GM23338 (cell line): ENCODE data around the gene ENPP1. TPM values are rescaled to one million over a fixed set of nuclear protein-coding genes. Genes with fewer than 3 reads are reported as not detected.

Source experiments
- ATAC-seq: fragments of 200-7000 bp; cut with Tn5 transposase; 3 replicates; pipeline ENCODE4 v1.9.1; 2020
- DNase-seq: peaks from one replicate; pipeline ENCODE4 v3.0.0-alpha.2; 2015; ENCODE audit warnings: low spot score
- H2AFZ ChIP-seq: fragments of 200-600 bp; sonication (generic); 2 replicates; pipeline ENCODE4 v1.8.0; 2016; ENCODE audit warnings: antibody characterized with exemption, mild to moderate bottlenecking, moderate library complexity
- H3F3A ChIP-seq: fragments of 200-600 bp; sonication (generic); replicated peaks from 2 replicates; pipeline ENCODE4 v1.8.0; 2017; ENCODE audit warnings: antibody characterized with exemption, mixed run types, low read depth
- H3K27ac ChIP-seq: fragments of 200-600 bp; sonication (generic); 2 replicates; pipeline ENCODE4 v1.6.1; 2016; ENCODE audit warnings: low read depth
- H3K27me3 ChIP-seq: fragments of 200-600 bp; sonication (generic); 2 replicates; pipeline ENCODE4 v1.8.0; 2016; ENCODE audit warnings: mild to moderate bottlenecking, mixed run types, moderate library complexity; ENCODE audit not compliant: insufficient read depth
- H3K36me3 ChIP-seq: fragments of 200-600 bp; sonication (generic); 2 replicates; pipeline ENCODE4 v1.8.0; 2016; ENCODE audit warnings: mild to moderate bottlenecking; ENCODE audit not compliant: insufficient read depth
- H3K4me1 ChIP-seq: fragments of 200-600 bp; sonication (generic); 2 replicates; pipeline ENCODE4 v1.8.0; 2016; ENCODE audit warnings: mild to moderate bottlenecking, moderate library complexity; ENCODE audit not compliant: insufficient read depth
- H3K4me2 ChIP-seq: fragments of 200-600 bp; sonication (generic); 2 replicates; pipeline ENCODE4 v1.7.1; 2017; ENCODE audit warnings: mixed run types
- H3K4me3 ChIP-seq: fragments of 200-600 bp; sonication (generic); 2 replicates; pipeline ENCODE4 v1.6.1; 2016; ENCODE audit warnings: mixed run types
- H3K79me2 ChIP-seq: fragments of 200-600 bp; sonication (generic); replicated peaks from 2 replicates; pipeline ENCODE4 v1.8.0; 2017; ENCODE audit warnings: mild to moderate bottlenecking; ENCODE audit not compliant: insufficient read depth
- H3K9me2 ChIP-seq: fragments of 200-600 bp; sonication (generic); 2 replicates; pipeline ENCODE4 v1.8.0; 2017; ENCODE audit not compliant: insufficient read depth
- H4K20me1 ChIP-seq: fragments of 200-600 bp; sonication (generic); replicated peaks from 2 replicates; pipeline ENCODE4 v1.8.0; 2017; ENCODE audit warnings: mild to moderate bottlenecking; ENCODE audit not compliant: insufficient read depth
- H3K27ac Mint-ChIP-seq: 2 replicates; pipeline ENCODE4 v1.8.0; 2020; ENCODE audit warnings: inconsistent platforms, mild to moderate bottlenecking, moderate library complexity, mixed read lengths
- H3K27me3 Mint-ChIP-seq: 3 replicates; pipeline ENCODE4 v1.8.0; 2022; ENCODE audit warnings: low read depth, mild to moderate bottlenecking, moderate library complexity, mixed read lengths, inconsistent platforms; ENCODE audit not compliant: insufficient read depth, poor library complexity
- H3K36me3 Mint-ChIP-seq: 3 replicates; pipeline ENCODE4 v1.8.0; 2021; ENCODE audit warnings: low read depth, mild to moderate bottlenecking, inconsistent platforms, moderate library complexity, mixed read lengths
- H3K4me1 Mint-ChIP-seq: 3 replicates; pipeline ENCODE4 v1.8.0; 2020; ENCODE audit warnings: mild to moderate bottlenecking, inconsistent platforms, mixed read lengths
- H3K4me3 Mint-ChIP-seq: 3 replicates; pipeline ENCODE4 v1.8.0; 2021; ENCODE audit warnings: moderate library complexity, mild to moderate bottlenecking, inconsistent platforms, mixed read lengths
- H3K9me3 Mint-ChIP-seq: 3 replicates; pipeline ENCODE4 v1.8.0; 2020; ENCODE audit warnings: moderate library complexity, mild to moderate bottlenecking, inconsistent platforms, mixed read lengths
- CREB1 ChIP-seq: fragments of 250-450 bp; sonication (Bioruptor Pico); IDR thresholded peaks from 2 replicates; pipeline ENCODE4 v1.5.0; 2020; ENCODE audit warnings: low read depth, mild to moderate bottlenecking, moderate library complexity
- EZH2 ChIP-seq: fragments of 200-600 bp; sonication (generic); IDR thresholded peaks from one replicate; pipeline ENCODE4 v1.8.0; 2017; ENCODE audit warnings: antibody characterized with exemption, mild to moderate bottlenecking, low read depth; ENCODE audit not compliant: unreplicated experiment
- JUNB ChIP-seq: IDR thresholded peaks from one replicate; pipeline ENCODE4 v1.6.1; 2016; ENCODE audit warnings: antibody characterized with exemption; ENCODE audit not compliant: unreplicated experiment
- NANOG ChIP-seq: IDR thresholded peaks from 2 replicates; pipeline ENCODE4 v1.6.1; 2016; ENCODE audit warnings: antibody characterized with exemption, borderline replicate concordance
- POLR2AphosphoS5 ChIP-seq: IDR thresholded peaks from 2 replicates; pipeline ENCODE4 v1.6.1; 2016; ENCODE audit warnings: antibody characterized with exemption, low read depth
- STAT1 ChIP-seq: IDR thresholded peaks from one replicate; pipeline ENCODE4 v1.6.1; 2016; ENCODE audit warnings: antibody characterized with exemption; ENCODE audit not compliant: unreplicated experiment
- ZNF114 ChIP-seq: fragments of 250-450 bp; sonication (Bioruptor Pico); IDR thresholded peaks from 2 replicates; pipeline ENCODE4 v1.5.0; 2020; ENCODE audit warnings: mild to moderate bottlenecking, moderate library complexity
- ZNF331 ChIP-seq: fragments of 250-450 bp; sonication (Bioruptor Pico); IDR thresholded peaks from 2 replicates; pipeline ENCODE4 v1.5.0; 2020; ENCODE audit warnings: low read depth, mild to moderate bottlenecking, moderate library complexity
- polyA plus RNA-seq: library from polyadenylated mRNA; unstranded; fragments of >200 nt; fragmentation: Nextera tagmentation; extraction: Ambion mirVana; gene quantifications from 2 replicates; pipeline ENCODE4 v1.2.1, GENCODE V29; 2016
- total RNA-seq: library from RNA; depleted of rRNA; stranded (reverse); fragments of >200 nt; shearing (Covaris generic); gene quantifications from 2 replicates; pipeline ENCODE4 v1.2.3, GENCODE V29; 2014
- TF ChIP-seq, protein P1 (sequence below): IDR thresholded peaks from one replicate; pipeline ENCODE4 v1.6.1; 2018; ENCODE audit warnings: antibody characterized with exemption; ENCODE audit not compliant: unreplicated experiment
- TF ChIP-seq, protein P2 (sequence below), 2 experiments: fragments of 200-600 bp in 1 of 2; sonication (generic) in 1 of 2; conservative IDR thresholded peaks; 2 replicates each; pipeline versions ENCODE4 v1.5.1 to v1.6.1; 2016 to 2017; ENCODE audit warnings: antibody characterized with exemption in 2 of 2, low read depth in 2 of 2, mild to moderate bottlenecking in 2 of 2, moderate library complexity in 1 of 2
- TF ChIP-seq, protein P3 (sequence below): IDR thresholded peaks from 2 replicates; pipeline ENCODE4 v1.6.1; 2016; ENCODE audit warnings: antibody characterized with exemption
- TF ChIP-seq, protein P4 (sequence below): fragments of 250-450 bp; sonication (Bioruptor Pico); IDR thresholded peaks from 2 replicates; pipeline ENCODE4 v1.5.0; 2020; ENCODE audit warnings: mild to moderate bottlenecking, moderate library complexity

ENPP1 gene
- total and polyA plus RNA-seq, 2 experiments from 2014 or later = 17.3 to 46.9 TPM

DNA sequence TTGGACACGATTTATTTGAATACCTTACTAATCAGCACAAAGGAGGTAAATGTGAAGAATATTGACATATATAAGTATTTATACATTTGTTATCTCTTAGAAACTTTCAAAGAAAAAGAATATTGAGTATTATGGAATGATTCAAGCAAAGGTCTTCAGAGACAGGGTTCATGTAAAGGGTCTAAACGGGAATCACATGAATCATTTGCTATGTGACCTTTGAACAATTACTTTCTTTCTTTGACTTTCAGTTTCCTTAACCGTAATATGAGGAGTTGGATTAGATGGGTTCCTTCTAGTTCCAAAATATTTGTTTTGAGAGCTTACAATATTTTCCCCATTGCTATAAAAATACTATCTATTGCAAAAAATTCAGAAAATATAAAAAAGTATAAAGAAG lies 14.3 kb downstream of the ENPP1 start:
- Mint-ChIP-seq H3K4me1 (peaks cover 4% of the 10 kb centered on the region; the same call in 2 of the 3 replicates), H3K9me3 (no peaks in the 10 kb centered on the region), H3K27me3 (no peaks in the 10 kb centered on the region), H3K4me3 (no peak overlapping the region), H3K36me3 (peaks cover 3% of the 10 kb centered on the region; the same call in 1 of the 3 replicates), H3K27ac (no peak overlapping the region)
- TF ChIP-seq CREB1 (CRISPR knock-in tag) (no peak), POLR2AphosphoS5 (no peak), JUNB (no peak), NANOG (no peak), STAT1 (no peak), EZH2 (no peak), ZNF331 (CRISPR knock-in tag) (no peak), ZNF114 (CRISPR knock-in tag) (no peak)
- TF ChIP-seq, protein P1, sequence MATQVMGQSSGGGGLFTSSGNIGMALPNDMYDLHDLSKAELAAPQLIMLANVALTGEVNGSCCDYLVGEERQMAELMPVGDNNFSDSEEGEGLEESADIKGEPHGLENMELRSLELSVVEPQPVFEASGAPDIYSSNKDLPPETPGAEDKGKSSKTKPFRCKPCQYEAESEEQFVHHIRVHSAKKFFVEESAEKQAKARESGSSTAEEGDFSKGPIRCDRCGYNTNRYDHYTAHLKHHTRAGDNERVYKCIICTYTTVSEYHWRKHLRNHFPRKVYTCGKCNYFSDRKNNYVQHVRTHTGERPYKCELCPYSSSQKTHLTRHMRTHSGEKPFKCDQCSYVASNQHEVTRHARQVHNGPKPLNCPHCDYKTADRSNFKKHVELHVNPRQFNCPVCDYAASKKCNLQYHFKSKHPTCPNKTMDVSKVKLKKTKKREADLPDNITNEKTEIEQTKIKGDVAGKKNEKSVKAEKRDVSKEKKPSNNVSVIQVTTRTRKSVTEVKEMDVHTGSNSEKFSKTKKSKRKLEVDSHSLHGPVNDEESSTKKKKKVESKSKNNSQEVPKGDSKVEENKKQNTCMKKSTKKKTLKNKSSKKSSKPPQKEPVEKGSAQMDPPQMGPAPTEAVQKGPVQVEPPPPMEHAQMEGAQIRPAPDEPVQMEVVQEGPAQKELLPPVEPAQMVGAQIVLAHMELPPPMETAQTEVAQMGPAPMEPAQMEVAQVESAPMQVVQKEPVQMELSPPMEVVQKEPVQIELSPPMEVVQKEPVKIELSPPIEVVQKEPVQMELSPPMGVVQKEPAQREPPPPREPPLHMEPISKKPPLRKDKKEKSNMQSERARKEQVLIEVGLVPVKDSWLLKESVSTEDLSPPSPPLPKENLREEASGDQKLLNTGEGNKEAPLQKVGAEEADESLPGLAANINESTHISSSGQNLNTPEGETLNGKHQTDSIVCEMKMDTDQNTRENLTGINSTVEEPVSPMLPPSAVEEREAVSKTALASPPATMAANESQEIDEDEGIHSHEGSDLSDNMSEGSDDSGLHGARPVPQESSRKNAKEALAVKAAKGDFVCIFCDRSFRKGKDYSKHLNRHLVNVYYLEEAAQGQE = no peak
- TF ChIP-seq, protein P2, sequence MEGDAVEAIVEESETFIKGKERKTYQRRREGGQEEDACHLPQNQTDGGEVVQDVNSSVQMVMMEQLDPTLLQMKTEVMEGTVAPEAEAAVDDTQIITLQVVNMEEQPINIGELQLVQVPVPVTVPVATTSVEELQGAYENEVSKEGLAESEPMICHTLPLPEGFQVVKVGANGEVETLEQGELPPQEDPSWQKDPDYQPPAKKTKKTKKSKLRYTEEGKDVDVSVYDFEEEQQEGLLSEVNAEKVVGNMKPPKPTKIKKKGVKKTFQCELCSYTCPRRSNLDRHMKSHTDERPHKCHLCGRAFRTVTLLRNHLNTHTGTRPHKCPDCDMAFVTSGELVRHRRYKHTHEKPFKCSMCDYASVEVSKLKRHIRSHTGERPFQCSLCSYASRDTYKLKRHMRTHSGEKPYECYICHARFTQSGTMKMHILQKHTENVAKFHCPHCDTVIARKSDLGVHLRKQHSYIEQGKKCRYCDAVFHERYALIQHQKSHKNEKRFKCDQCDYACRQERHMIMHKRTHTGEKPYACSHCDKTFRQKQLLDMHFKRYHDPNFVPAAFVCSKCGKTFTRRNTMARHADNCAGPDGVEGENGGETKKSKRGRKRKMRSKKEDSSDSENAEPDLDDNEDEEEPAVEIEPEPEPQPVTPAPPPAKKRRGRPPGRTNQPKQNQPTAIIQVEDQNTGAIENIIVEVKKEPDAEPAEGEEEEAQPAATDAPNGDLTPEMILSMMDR (conservative IDR thresholded peaks at IDR 0.05; ENCODE audit: low read depth in 2 of 2) = no peak
- TF ChIP-seq, protein P3, sequence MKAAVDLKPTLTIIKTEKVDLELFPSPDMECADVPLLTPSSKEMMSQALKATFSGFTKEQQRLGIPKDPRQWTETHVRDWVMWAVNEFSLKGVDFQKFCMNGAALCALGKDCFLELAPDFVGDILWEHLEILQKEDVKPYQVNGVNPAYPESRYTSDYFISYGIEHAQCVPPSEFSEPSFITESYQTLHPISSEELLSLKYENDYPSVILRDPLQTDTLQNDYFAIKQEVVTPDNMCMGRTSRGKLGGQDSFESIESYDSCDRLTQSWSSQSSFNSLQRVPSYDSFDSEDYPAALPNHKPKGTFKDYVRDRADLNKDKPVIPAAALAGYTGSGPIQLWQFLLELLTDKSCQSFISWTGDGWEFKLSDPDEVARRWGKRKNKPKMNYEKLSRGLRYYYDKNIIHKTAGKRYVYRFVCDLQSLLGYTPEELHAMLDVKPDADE = no peak
- TF ChIP-seq, protein P4, sequence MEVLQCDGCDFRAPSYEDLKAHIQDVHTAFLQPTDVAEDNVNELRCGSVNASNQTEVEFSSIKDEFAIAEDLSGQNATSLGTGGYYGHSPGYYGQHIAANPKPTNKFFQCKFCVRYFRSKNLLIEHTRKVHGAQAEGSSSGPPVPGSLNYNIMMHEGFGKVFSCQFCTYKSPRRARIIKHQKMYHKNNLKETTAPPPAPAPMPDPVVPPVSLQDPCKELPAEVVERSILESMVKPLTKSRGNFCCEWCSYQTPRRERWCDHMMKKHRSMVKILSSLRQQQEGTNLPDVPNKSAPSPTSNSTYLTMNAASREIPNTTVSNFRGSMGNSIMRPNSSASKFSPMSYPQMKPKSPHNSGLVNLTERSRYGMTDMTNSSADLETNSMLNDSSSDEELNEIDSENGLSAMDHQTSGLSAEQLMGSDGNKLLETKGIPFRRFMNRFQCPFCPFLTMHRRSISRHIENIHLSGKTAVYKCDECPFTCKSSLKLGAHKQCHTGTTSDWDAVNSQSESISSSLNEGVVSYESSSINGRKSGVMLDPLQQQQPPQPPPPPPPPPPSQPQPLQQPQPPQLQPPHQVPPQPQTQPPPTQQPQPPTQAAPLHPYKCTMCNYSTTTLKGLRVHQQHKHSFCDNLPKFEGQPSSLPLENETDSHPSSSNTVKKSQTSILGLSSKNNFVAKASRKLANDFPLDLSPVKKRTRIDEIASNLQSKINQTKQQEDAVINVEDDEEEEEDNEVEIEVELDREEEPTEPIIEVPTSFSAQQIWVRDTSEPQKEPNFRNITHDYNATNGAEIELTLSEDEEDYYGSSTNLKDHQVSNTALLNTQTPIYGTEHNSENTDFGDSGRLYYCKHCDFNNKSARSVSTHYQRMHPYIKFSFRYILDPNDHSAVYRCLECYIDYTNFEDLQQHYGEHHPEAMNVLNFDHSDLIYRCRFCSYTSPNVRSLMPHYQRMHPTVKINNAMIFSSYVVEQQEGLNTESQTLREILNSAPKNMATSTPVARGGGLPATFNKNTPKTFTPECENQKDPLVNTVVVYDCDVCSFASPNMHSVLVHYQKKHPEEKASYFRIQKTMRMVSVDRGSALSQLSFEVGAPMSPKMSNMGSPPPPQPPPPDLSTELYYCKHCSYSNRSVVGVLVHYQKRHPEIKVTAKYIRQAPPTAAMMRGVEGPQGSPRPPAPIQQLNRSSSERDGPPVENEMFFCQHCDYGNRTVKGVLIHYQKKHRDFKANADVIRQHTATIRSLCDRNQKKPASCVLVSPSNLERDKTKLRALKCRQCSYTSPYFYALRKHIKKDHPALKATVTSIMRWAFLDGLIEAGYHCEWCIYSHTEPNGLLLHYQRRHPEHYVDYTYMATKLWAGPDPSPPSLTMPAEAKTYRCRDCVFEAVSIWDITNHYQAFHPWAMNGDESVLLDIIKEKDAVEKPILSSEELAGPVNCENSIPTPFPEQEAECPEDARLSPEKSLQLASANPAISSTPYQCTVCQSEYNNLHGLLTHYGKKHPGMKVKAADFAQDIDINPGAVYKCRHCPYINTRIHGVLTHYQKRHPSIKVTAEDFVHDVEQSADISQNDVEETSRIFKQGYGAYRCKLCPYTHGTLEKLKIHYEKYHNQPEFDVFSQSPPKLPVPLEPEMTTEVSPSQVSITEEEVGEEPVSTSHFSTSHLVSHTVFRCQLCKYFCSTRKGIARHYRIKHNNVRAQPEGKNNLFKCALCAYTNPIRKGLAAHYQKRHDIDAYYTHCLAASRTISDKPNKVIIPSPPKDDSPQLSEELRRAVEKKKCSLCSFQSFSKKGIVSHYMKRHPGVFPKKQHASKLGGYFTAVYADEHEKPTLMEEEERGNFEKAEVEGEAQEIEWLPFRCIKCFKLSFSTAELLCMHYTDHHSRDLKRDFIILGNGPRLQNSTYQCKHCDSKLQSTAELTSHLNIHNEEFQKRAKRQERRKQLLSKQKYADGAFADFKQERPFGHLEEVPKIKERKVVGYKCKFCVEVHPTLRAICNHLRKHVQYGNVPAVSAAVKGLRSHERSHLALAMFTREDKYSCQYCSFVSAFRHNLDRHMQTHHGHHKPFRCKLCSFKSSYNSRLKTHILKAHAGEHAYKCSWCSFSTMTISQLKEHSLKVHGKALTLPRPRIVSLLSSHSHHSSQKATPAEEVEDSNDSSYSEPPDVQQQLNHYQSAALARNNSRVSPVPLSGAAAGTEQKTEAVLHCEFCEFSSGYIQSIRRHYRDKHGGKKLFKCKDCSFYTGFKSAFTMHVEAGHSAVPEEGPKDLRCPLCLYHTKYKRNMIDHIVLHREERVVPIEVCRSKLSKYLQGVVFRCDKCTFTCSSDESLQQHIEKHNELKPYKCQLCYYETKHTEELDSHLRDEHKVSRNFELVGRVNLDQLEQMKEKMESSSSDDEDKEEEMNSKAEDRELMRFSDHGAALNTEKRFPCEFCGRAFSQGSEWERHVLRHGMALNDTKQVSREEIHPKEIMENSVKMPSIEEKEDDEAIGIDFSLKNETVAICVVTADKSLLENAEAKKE (CRISPR knock-in tag) = no peak
- Histone ChIP-seq H3K27me3 (no peaks in the 10 kb centered on the region), H3K4me1 (no peaks in the 10 kb centered on the region; the same call in 1 of the 2 replicates), H3K36me3 (no peaks in the 10 kb centered on the region), H4K20me1 (peaks cover 4% of the 10 kb centered on the region), H3F3A (no peaks in the 10 kb centered on the region), H3K27ac (no peak overlapping the region), H3K4me3 (no peak overlapping the region), H2AFZ (no peak overlapping the region), H3K4me2 (no peak overlapping the region), H3K79me2 (peaks cover 70% of the 10 kb centered on the region), H3K9me2 (no peaks in the 10 kb centered on the region)
- no peak for DNase-seq
- no peak for ATAC-seq
